ENCODE results near the gene CFAP251.

DNA sequence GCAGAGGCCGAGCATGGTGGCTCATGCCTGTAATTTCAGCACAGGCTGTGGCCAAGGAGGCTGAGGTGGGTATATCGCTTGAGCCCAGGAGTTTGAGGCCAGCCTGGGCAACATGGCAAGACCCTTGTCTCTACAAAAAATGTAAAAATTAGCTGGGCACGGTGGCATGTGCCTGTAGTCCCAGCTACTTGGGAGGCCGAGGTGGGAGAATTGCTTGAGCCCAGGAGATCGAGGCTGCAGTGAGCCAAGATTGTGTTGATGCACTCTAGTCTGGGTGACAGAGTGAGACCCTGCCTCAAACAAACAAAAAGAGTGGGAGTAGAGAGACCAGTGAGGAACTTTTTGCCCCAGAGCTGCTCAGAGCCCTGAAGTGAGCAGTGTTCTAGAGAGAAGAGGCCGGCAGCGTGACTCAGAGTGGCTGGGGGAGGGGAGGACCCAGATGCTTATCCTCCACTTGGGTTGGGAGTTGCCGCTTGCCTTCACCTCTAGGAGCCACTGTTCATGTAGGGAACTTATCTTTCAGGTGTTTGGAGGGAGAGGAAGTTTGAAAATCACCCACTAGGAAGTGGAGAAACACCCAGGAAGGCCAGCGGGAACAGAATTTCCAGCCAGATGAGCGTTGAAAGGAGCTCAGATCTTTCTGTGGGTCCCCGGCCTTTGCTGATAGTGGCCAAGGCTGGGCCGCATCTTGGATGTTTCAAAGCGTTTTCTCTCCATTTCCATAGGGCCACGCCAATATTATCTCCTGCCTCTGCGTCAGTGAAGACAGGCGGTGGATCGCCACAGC, 15.3 kb downstream of the CFAP251 start:
- TF ChIP-seq CTCF (optimal IDR thresholded peaks at IDR 0.05 in 1 of 3, IDR thresholded peaks at IDR 0.05 in 1 of 3, conservative IDR thresholded peaks at IDR 0.05 in 1 of 3; ENCODE audit: extremely low read depth in 1 of 3, insufficient read depth in 2 of 3, low read length in 3 of 3) (peak; percentile 9 to 27 (median 18)), EZH2 (IDR thresholded peaks at IDR 0.05; ENCODE audit: low read length) (no peak)
